A673 (cell line): ENCODE measurements around the gene MCUB. TPM values are rescaled to one million over a fixed set of nuclear protein-coding genes. Genes with fewer than 3 reads are reported as not detected.
"Not testable (repeated sequence)": the region's sequence is repeated elsewhere in the genome, so short reads cannot be mapped to it uniquely, and the experiment has no call there.

Experiments
- Bru-seq: library from RNA; stranded (reverse); fragments of 400-500 nt; gene quantifications from one replicate; lab custom pipeline; 2021; lab: Mats Ljungman, UMichigan
- BruChase-seq, 2 experiments: library from RNA; stranded (reverse); fragments of 400-500 nt; gene quantifications; one replicate each; lab custom pipeline; 2021; lab: Mats Ljungman, UMichigan
- BruUV-seq: library from RNA; stranded (reverse); fragments of 400-500 nt; replicated peaks from 2 replicates; lab custom pipeline; 2021; lab: Mats Ljungman, UMichigan
- CTCF ChIA-PET: fragments of 300-600 bp; sonication (Branson Sonifier 250); formaldehyde crosslinking; loops from one replicate; lab custom pipeline; 2022; ENCODE audit warnings: antibody characterized with exemption; lab: Charles Lee
- POLR2A ChIA-PET: fragments of 300-600 bp; sonication (Branson Sonifier 250); formaldehyde crosslinking; loops from one replicate; lab custom pipeline; 2022; ENCODE audit warnings: antibody characterized with exemption; ENCODE audit not compliant: low non-redundant PET; lab: Charles Lee
- DNase-seq: peaks from one replicate; pipeline ENCODE4 v3.0.0-alpha.2; 2015; ENCODE audit warnings: low spot score
- H3K27ac ChIP-seq: fragments of 200-600 bp; sonication (generic); 2 replicates; pipeline ENCODE4 v1.5.1; 2016; ENCODE audit warnings: mixed run types, low read depth, mild to moderate bottlenecking, mixed read lengths, antibody characterized with exemption, low read length; ENCODE audit not compliant: poor library complexity, severe bottlenecking
- H3K27me3 ChIP-seq: fragments of 200-600 bp; sonication (generic); replicated peaks from 2 replicates; pipeline ENCODE4 v1.6.1; 2017; ENCODE audit warnings: mixed run types, low read depth, mild to moderate bottlenecking, mixed read lengths, antibody characterized with exemption, low read length; ENCODE audit not compliant: insufficient read depth, poor library complexity
- H3K36me3 ChIP-seq: fragments of 200-600 bp; sonication (generic); 2 replicates; pipeline ENCODE4 v1.6.1; 2016; ENCODE audit warnings: mixed run types, mild to moderate bottlenecking, mixed read lengths, antibody characterized with exemption, low read length; ENCODE audit not compliant: insufficient read depth, poor library complexity, severe bottlenecking
- H3K4me1 ChIP-seq: fragments of 200-600 bp; sonication (generic); 2 replicates; pipeline ENCODE4 v1.6.1; 2017; ENCODE audit warnings: mixed run types, mild to moderate bottlenecking, mixed read lengths, antibody characterized with exemption, low read length; ENCODE audit not compliant: insufficient read depth, poor library complexity, severe bottlenecking
- H3K4me3 ChIP-seq: fragments of 200-600 bp; sonication (generic); 2 replicates; pipeline ENCODE4 v1.5.1; 2016; ENCODE audit warnings: low read depth, mixed run types, mild to moderate bottlenecking, mixed read lengths, low read length; ENCODE audit not compliant: poor library complexity, severe bottlenecking
- H3K9me3 ChIP-seq: fragments of 200-600 bp; sonication (generic); 2 replicates; pipeline ENCODE4 v1.6.1; 2016; ENCODE audit warnings: mixed run types, low read depth, mild to moderate bottlenecking, mixed read lengths, antibody characterized with exemption, low read length; ENCODE audit not compliant: poor library complexity, severe bottlenecking
- EZH2 ChIP-seq: fragments of 200-600 bp; sonication (generic); IDR thresholded peaks from 2 replicates; pipeline ENCODE4 v1.6.1; 2017; ENCODE audit warnings: borderline replicate concordance, low read depth, mild to moderate bottlenecking, mixed read lengths, antibody characterized with exemption, low read length; ENCODE audit not compliant: poor library complexity, severe bottlenecking
- intact Hi-C: fragments of 100-400 bp; cut with micrococcal nuclease; formaldehyde crosslinking; loops from one replicate; pipeline ENCODE4 v1.10.0; 2022; ENCODE audit not compliant: unreplicated experiment
- long read RNA-seq: library from polyadenylated mRNA; stranded (forward); transcript quantifications from one replicate; pipeline ENCODE4 v2.0.0, GENCODE V29; 2022
- total RNA-seq: library from RNA; stranded (reverse); gene quantifications from 2 replicates; pipeline ENCODE4 v1.2.3, GENCODE V29; 2021
- TF ChIP-seq, protein P1 (sequence below): fragments of 300-800, 200-600 bp; sonication (generic); conservative IDR thresholded peaks from 2 replicates; pipeline ENCODE4 v1.5.1; 2017; ENCODE audit warnings: low read depth, mild to moderate bottlenecking, antibody characterized with exemption, low read length, moderate library complexity, mixed read lengths

MCUB gene, protein sequence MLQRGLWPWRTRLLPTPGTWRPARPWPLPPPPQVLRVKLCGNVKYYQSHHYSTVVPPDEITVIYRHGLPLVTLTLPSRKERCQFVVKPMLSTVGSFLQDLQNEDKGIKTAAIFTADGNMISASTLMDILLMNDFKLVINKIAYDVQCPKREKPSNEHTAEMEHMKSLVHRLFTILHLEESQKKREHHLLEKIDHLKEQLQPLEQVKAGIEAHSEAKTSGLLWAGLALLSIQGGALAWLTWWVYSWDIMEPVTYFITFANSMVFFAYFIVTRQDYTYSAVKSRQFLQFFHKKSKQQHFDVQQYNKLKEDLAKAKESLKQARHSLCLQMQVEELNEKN
- total RNA-seq (30.0 and 35.8 TPM in 2 replicates), Bru-seq, nascent RNA (percentile 70 among the genes with signal in this experiment), BruChase-seq, experiment 1, labeled RNA remaining after a 2-hour chase (percentile 59 among the genes with signal in this experiment), BruChase-seq, experiment 2, labeled RNA remaining after a 6-hour chase (percentile 59 among the genes with signal in this experiment)
- long read RNA-seq, transcript MCUB-201 (8 exons, 2,278 nt), result major isoform, 78 of 87 reads
- long read RNA-seq, partial matches to known transcripts, result 0 of 87 reads
- long read RNA-seq, other reads (novel, unspliced or antisense), result 9 of 87 reads

DNA sequence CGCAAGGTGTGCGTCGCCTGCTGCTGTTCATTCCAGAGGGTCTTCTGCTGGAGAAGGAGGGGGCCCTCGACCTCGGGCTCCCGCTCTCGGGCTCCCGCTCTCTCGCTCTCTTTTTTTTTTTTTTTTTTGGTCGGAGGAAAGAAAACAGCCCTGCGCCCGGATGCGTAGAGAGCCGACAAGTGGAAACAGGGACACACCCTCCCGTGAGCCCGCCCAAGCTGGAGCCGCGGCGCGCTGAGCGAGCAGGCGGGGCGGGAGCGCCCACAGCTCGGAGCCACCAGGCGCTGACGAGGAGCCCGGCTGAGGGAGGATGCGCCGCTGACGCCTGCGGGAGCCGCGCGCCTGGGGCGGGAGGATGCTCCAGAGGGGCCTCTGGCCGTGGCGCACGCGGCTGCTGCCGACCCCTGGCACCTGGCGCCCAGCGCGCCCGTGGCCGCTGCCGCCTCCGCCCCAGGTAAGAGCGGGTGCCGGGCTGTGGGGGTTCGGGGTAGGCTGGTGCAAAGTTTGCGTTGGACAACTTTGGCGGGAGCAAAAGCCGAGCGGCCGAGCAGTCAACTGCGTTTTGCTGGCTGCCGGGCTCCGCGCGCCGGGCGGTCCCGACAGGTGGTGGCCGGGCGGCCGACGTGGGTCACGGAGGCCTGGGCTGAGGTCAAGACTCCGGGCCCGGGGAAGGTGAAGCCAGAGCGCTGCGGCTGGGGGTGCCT is at the start of gene MCUB:
Gene MCUB, plus strand, starts transcription at position 264 of the 704 bp plus-strand sequence. Its CDS starts 92 bp downstream, at position 356.
- no peak for TF ChIP-seq EZH2
- DNase-seq, result peak; percentile 97
- H3K4me3 ChIP-seq, result peak within 1 kb of the TSS; percentile 90
- peak within 1 kb of the TSS; percentile 80 for H3K27ac ChIP-seq
- intact Hi-C loops, result loop anchor here (5.0 kb wide), 1 partner anchor 97 kb away; no protein-coding TSS in a partner anchor
- ChIA-PET POLR2A (interaction anchor here (0.6 to 0.7 kb wide), 2 partner anchors 34 to 523 kb away, joined by 4 to 14 read pairs; no protein-coding TSS in a partner anchor), CTCF (interaction anchor here (0.7 kb wide), 2 partner anchors 46 to 431 kb away, joined by 5 read pairs; no protein-coding TSS in a partner anchor)
- H3K4me1 ChIP-seq, result peaks cover 25% of the 10 kb centered on the region
- no TSS peak for BruUV-seq
- no peaks in the 10 kb centered on the region for H3K27me3 ChIP-seq
- H3K9me3 ChIP-seq, result no peaks in the 10 kb centered on the region
- no peaks in the 10 kb centered on the region for H3K36me3 ChIP-seq

DNA sequence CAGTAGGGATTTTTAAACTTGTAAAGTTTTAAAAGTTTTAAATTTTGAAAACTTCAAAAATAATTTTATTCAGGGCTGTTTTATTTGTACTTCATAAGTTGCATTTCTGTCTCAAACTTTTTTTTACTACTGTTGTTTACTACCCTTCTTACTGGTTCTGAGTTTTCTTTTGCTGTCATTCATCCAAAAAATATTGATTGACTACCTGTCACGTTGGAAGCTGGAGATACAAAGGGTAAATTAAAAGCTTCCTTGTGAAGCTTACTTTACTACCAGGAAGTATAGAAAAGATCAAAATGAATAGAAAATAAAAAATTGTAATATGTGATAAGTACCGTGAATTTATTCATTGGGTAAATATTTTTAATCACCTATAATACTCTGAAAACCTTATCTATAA is 49.4 kb upstream of the MCUB start:
- intact Hi-C loops, result no loop called here
- H3K9me3 ChIP-seq, result no peaks in the 10 kb centered on the region
- TF ChIP-seq, protein P1, sequence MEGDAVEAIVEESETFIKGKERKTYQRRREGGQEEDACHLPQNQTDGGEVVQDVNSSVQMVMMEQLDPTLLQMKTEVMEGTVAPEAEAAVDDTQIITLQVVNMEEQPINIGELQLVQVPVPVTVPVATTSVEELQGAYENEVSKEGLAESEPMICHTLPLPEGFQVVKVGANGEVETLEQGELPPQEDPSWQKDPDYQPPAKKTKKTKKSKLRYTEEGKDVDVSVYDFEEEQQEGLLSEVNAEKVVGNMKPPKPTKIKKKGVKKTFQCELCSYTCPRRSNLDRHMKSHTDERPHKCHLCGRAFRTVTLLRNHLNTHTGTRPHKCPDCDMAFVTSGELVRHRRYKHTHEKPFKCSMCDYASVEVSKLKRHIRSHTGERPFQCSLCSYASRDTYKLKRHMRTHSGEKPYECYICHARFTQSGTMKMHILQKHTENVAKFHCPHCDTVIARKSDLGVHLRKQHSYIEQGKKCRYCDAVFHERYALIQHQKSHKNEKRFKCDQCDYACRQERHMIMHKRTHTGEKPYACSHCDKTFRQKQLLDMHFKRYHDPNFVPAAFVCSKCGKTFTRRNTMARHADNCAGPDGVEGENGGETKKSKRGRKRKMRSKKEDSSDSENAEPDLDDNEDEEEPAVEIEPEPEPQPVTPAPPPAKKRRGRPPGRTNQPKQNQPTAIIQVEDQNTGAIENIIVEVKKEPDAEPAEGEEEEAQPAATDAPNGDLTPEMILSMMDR, result no peak
- TF ChIP-seq EZH2, result no peak
- peaks cover 29% of the 10 kb centered on the region for H3K36me3 ChIP-seq
- H3K27ac ChIP-seq, result no peak overlapping the region
- CTCF ChIA-PET, result no interaction called here
- POLR2A ChIA-PET, result no interaction called here
- no TSS peak for BruUV-seq
- no peaks in the 10 kb centered on the region for H3K4me1 ChIP-seq
- H3K27me3 ChIP-seq, result no peaks in the 10 kb centered on the region
- H3K4me3 ChIP-seq, result no peak overlapping the region
- DNase-seq, result no peak

DNA sequence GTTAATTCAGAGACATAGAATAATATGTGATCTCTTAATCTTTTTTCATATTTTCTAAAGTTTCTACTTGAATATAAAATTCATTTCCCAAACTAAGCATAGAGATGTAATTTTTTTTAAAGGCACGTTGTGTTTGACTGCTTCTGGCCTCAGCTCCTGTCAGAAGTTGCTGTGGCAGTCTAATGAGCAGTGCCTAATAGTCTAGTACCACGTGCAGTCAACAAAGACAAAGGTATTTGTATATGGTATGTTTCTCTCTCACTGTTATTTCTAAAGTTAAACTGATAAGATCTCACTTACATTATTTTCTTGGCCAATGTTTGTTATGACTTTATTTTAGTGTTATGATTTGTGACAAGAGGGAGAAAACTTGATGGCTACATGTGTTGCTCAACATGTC is 48.6 kb upstream of the MCUB start:
- no TSS peak for BruUV-seq
- TF ChIP-seq, protein P1, result no peak
- no peak for TF ChIP-seq EZH2
- peaks cover 32% of the 10 kb centered on the region for H3K36me3 ChIP-seq
- intact Hi-C loops, result no loop called here
- ChIA-PET POLR2A (no interaction called here), CTCF (no interaction called here)
- no peaks in the 10 kb centered on the region for H3K9me3 ChIP-seq
- no peak overlapping the region for H3K27ac ChIP-seq
- H3K27me3 ChIP-seq, result no peaks in the 10 kb centered on the region
- H3K4me1 ChIP-seq, result no peaks in the 10 kb centered on the region
- no peak overlapping the region for H3K4me3 ChIP-seq
- no peak for DNase-seq

DNA sequence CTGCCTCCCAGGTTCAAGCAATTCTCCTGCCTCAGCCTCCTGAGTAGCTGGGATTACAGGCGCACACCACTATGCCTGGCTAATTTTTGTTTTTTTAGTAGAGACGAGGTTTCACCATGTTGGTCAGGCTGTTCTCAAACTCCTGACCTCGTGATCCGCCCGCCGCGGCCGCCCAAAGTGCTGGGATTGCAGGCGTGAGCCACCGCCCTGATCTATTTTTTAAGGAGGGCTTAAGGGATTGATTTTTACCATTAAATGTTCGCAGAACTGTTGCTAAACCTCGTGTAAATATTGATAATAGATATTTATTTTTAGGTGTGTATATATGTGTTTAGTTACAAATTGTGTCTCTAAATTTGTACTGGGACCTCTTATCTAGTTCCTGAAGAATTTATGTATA is 46.7 kb upstream of the MCUB start:
- CTCF ChIA-PET, H3K27me3 ChIP-seq, BruUV-seq, H3K4me1 ChIP-seq, POLR2A ChIA-PET, H3K4me3 ChIP-seq, H3K9me3 ChIP-seq, H3K27ac ChIP-seq, DNase-seq, intact Hi-C loops: not testable (repeated sequence)
- H3K36me3 ChIP-seq, result peaks cover 43% of the 10 kb centered on the region
